K562 (cell line): ENCODE measurements around the gene ARHGAP30. TPM values are rescaled to one million over a fixed set of nuclear protein-coding genes. Genes with fewer than 3 reads are reported as not detected.

Source experiments
- BDP1 ChIP-seq: IDR thresholded peaks from 3 replicates; pipeline ENCODE4 v1.6.1; 2011; ENCODE audit not compliant: insufficient read length, insufficient read depth
- BRF1 ChIP-seq: IDR thresholded peaks from 3 replicates; pipeline ENCODE4 v1.6.1; 2011; ENCODE audit warnings: borderline replicate concordance, mild to moderate bottlenecking; ENCODE audit not compliant: insufficient read length; ENCODE audit errors: extremely low read depth
- CBX8 ChIP-seq: fragments of 200-600 bp; sonication (generic); IDR thresholded peaks from 2 replicates; pipeline ENCODE4 v1.6.1; 2012; ENCODE audit warnings: borderline replicate concordance, mixed run types, low read depth, mild to moderate bottlenecking, moderate library complexity, mixed read lengths, low read length, control low read depth, inconsistent platforms; ENCODE audit not compliant: poor library complexity, severe bottlenecking; ENCODE audit errors: extremely low read depth
- ETV1 ChIP-seq: fragments of 450-650 bp; conservative IDR thresholded peaks from 2 replicates; pipeline ENCODE4 v1.6.1; 2016; ENCODE audit warnings: missing genetic modification characterization, control low read depth, low read depth, missing compliant biosample characterization
- HLTF ChIP-seq: fragments of 450-650 bp; IDR thresholded peaks from 2 replicates; pipeline ENCODE4 v1.6.1; 2016
- HOXB6 ChIP-seq: fragments of 250-450 bp; sonication (Bioruptor Pico); IDR thresholded peaks from 2 replicates; pipeline ENCODE4 v1.5.1; 2022; ENCODE audit warnings: mild to moderate bottlenecking, borderline replicate concordance
- MCM7 ChIP-seq, 2 experiments: fragments of 450-650 bp; IDR thresholded peaks; 2 replicates each; pipeline ENCODE4 v1.6.1; 2016 to 2018
- PCBP1 ChIP-seq: fragments of 200-400 bp; formaldehyde crosslinking; IDR thresholded peaks from 2 replicates; pipeline ENCODE4 v1.6.1; 2018; ENCODE audit warnings: mild to moderate bottlenecking, low read depth, low read length; ENCODE audit not compliant: poor library complexity, severe bottlenecking
- PHB ChIP-seq: fragments of 250-450 bp; sonication (Bioruptor Pico); IDR thresholded peaks from 2 replicates; pipeline ENCODE4 v1.5.0; 2021
- RBM39 ChIP-seq: fragments of 200-400 bp; formaldehyde crosslinking; optimal IDR thresholded peaks from 2 replicates; pipeline ENCODE3; 2018; ENCODE audit warnings: low read depth, low read length
- STAG1 ChIP-seq: sonication (generic); formaldehyde crosslinking; IDR thresholded peaks from 2 replicates; pipeline ENCODE4 v1.5.0; 2020; ENCODE audit warnings: missing genetic modification reagents, borderline replicate concordance
- TBL1XR1 ChIP-seq, 2 experiments: IDR thresholded peaks; 2 replicates each; pipeline ENCODE4 v1.6.1; 2012; ENCODE audit warnings: improper control_type of control experiment in 2 of 2, low read length in 2 of 2, mild to moderate bottlenecking in 1 of 2
- YY1 ChIP-seq, 3 experiments: IDR thresholded peaks; 2 replicates each; pipeline ENCODE4 v1.6.1; 2011; ENCODE audit warnings: low read length in 2 of 3, mild to moderate bottlenecking in 2 of 3, moderate library complexity in 2 of 3, borderline replicate concordance in 1 of 3, control low read depth in 1 of 3, low read depth in 1 of 3; ENCODE audit not compliant: insufficient read depth in 3 of 3, insufficient replicate concordance in 2 of 3, control insufficient read depth in 1 of 3, insufficient read length in 1 of 3; ENCODE audit errors: extremely low read depth in 1 of 3
- ZC3H8 ChIP-seq: fragments of 450-650 bp; IDR thresholded peaks from 2 replicates; pipeline ENCODE4 v1.6.1; 2017
- ZNF23 ChIP-seq: fragments of 250-450 bp; sonication (Bioruptor Pico); IDR thresholded peaks from 2 replicates; pipeline ENCODE4 v1.4.0; 2020; ENCODE audit warnings: mild to moderate bottlenecking
- ZNF354B ChIP-seq: fragments of 250-450 bp; sonication (Bioruptor Pico); IDR thresholded peaks from 2 replicates; pipeline ENCODE4 v1.4.0; 2020
- ZNF384 ChIP-seq: IDR thresholded peaks from 2 replicates; pipeline ENCODE4 v1.6.1; 2012; ENCODE audit warnings: low read depth, low read length, improper control_type of control experiment
- ZNF436 ChIP-seq: fragments of 250-450, 450-650 bp; sonication (Bioruptor Pico); formaldehyde crosslinking; IDR thresholded peaks from 2 replicates; pipeline ENCODE4 v1.7.0; 2020; ENCODE audit warnings: mild to moderate bottlenecking
- ZNF584 ChIP-seq: fragments of 200-800 bp; sonication (Bioruptor generic); IDR thresholded peaks from 2 replicates; pipeline ENCODE4 v1.6.1; 2016; ENCODE audit warnings: low read depth, mild to moderate bottlenecking, missing genetic modification characterization, missing compliant biosample characterization
- polyA plus RNA-seq, 8 experiments: library from polyadenylated mRNA; depleted of rRNA in 4 of 8; stranded (reverse) in 5 of 8; unstranded in 3 of 8; fragments of >200 nt; fragmentation: Nextera tagmentation in 2 of 8; fragmentation: Illumina TruSeq in 1 of 8; extraction: Ambion mirVana in 2 of 8; extraction: Trizol in 1 of 8; gene quantifications; 2 replicates each; pipeline versions ENCODE4 v1.2.1 to v1.2.3, GENCODE V29; 2011 to 2014; ENCODE audit warnings: inconsistent platforms in 1 of 8, missing spikeins in 1 of 8
- total RNA-seq, 7 experiments: library from RNA; depleted of rRNA in 6 of 7; stranded (reverse); fragments of >200 nt in 6 of 7; fragmentation: Illumina TruSeq in 2 of 7; extraction: Trizol in 2 of 7; gene quantifications; 2 replicates each; pipeline versions ENCODE4 v1.2.1 to v1.2.3, GENCODE V29; 2011 to 2021; ENCODE audit warnings: low replicate concordance in 1 of 7
- TF ChIP-seq, protein P1 (sequence below), 2 experiments: IDR thresholded peaks in 1 of 2; conservative IDR thresholded peaks in 1 of 2; 2 replicates each; pipeline ENCODE4 v1.6.1; 2016; ENCODE audit warnings: low read depth in 2 of 2, mild to moderate bottlenecking in 1 of 2, missing compliant biosample characterization in 1 of 2, missing genetic modification characterization in 1 of 2, moderate library complexity in 1 of 2
- TF ChIP-seq, protein P2 (sequence below): fragments of 450-650 bp; formaldehyde crosslinking; IDR thresholded peaks from 2 replicates; pipeline ENCODE4 v1.4.0; 2020; ENCODE audit warnings: mild to moderate bottlenecking, moderate library complexity
- TF ChIP-seq, protein P3 (sequence below): fragments of 450-650 bp; IDR thresholded peaks from 2 replicates; pipeline ENCODE4 v1.6.1; 2018; ENCODE audit warnings: mild to moderate bottlenecking, low read depth; ENCODE audit not compliant: partially characterized antibody

ARHGAP30 gene
- total and polyA plus RNA-seq, 9 of the 15 experiments (the other 6 are each of a cell fraction or from before 2014, with no cell fraction given): 0.01 to 0.73 (median 0.12) TPM

DNA sequence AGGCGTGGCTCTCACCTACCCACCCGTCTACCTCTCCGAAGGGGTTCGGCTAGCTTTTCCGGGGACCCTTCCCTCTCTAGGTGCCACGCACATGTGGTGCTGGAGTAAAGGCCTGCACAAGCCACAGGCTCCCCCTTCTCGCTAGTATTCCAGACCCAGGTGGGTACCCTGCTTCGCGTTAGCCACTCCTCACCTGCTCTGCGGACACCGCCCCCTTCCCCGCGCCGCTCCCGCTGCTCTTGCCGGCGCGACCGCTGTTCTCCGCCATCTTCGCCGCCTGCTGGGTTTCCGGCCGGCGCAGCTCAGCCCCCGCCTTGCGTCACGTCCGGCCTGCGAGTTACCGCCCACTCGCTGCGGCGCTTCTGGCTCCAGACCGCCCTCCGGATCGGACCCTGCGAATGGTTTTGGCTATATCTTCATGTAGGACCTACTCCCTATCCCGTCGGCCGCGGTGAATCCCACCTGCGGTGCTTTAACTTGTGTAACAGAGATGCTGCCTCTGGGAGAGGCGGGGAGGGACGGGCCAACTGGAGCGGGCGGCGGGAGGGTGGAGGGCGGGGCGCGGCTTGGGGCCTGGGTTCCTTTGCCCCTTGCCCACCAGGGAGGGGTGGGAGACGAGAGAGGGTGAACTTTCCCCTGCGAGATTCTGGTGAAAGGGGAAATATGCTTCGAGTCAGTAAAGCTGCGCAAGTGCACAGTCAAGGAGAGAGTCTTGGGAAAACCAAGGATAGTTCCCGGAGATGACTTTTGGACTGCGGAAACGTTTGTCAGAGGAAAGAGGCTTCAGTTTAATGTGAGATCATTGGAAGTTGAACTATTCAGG, 48.3 kb upstream of the ARHGAP30 start, which contains the start of the genes NIT1 and PFDN2 (continued):
- no peak for TF ChIP-seq ZNF584 (CRISPR knock-in tag)
- no peak for TF ChIP-seq PHB (CRISPR knock-in tag)
- no peak for TF ChIP-seq ZNF384
- no peak for TF ChIP-seq CBX8
- no peak for TF ChIP-seq HLTF
- no peak for TF ChIP-seq BRF1
- no peak for TF ChIP-seq HOXB6 (CRISPR knock-in tag)
- no peak for TF ChIP-seq ZNF436 (CRISPR knock-in tag)
- no peak for TF ChIP-seq ZNF23 (CRISPR knock-in tag)
- TF ChIP-seq, protein P1, sequence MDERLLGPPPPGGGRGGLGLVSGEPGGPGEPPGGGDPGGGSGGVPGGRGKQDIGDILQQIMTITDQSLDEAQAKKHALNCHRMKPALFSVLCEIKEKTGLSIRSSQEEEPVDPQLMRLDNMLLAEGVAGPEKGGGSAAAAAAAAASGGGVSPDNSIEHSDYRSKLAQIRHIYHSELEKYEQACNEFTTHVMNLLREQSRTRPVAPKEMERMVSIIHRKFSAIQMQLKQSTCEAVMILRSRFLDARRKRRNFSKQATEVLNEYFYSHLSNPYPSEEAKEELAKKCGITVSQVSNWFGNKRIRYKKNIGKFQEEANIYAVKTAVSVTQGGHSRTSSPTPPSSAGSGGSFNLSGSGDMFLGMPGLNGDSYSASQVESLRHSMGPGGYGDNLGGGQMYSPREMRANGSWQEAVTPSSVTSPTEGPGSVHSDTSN (CRISPR knock-in tag; IDR thresholded peaks at IDR 0.05; ENCODE audit: low read depth): no peak
- TF ChIP-seq, protein P1 (tag; conservative IDR thresholded peaks at IDR 0.05; ENCODE audit: low read depth): no peak
- no peak for TF ChIP-seq BDP1
- no peak for TF ChIP-seq ZC3H8
- TF ChIP-seq, protein P2, sequence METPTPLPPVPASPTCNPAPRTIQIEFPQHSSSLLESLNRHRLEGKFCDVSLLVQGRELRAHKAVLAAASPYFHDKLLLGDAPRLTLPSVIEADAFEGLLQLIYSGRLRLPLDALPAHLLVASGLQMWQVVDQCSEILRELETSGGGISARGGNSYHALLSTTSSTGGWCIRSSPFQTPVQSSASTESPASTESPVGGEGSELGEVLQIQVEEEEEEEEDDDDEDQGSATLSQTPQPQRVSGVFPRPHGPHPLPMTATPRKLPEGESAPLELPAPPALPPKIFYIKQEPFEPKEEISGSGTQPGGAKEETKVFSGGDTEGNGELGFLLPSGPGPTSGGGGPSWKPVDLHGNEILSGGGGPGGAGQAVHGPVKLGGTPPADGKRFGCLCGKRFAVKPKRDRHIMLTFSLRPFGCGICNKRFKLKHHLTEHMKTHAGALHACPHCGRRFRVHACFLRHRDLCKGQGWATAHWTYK (CRISPR knock-in tag): peak; percentile 45; the same call in 1 of the 2 replicates
- no peak for TF ChIP-seq PCBP1
- TF ChIP-seq MCM7 (IDR thresholded peaks at IDR 0.05): no peak
- TF ChIP-seq YY1 (IDR thresholded peaks at IDR 0.05; ENCODE audit: borderline replicate concordance in 1 of 3, control insufficient read depth in 1 of 3, extremely low read depth in 1 of 3, insufficient read depth in 3 of 3, insufficient read length in 1 of 3, insufficient replicate concordance in 2 of 3, low read depth in 1 of 3, low read length in 2 of 3): peak; percentile 83 to 98 (median 94)
- TF ChIP-seq, protein P3, sequence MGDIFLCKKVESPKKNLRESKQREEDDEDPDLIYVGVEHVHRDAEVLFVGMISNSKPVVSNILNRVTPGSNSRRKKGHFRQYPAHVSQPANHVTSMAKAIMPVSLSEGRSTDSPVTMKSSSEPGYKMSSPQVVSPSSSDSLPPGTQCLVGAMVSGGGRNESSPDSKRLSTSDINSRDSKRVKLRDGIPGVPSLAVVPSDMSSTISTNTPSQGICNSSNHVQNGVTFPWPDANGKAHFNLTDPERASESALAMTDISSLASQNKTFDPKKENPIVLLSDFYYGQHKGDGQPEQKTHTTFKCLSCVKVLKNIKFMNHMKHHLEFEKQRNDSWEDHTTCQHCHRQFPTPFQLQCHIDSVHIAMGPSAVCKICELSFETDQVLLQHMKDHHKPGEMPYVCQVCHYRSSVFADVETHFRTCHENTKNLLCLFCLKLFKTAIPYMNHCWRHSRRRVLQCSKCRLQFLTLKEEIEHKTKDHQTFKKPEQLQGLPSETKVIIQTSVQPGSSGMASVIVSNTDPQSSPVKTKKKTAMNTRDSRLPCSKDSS: no peak
- TF ChIP-seq TBL1XR1 (IDR thresholded peaks at IDR 0.05; ENCODE audit: low read length in 2 of 2): no peak
- no peak for TF ChIP-seq STAG1 (CRISPR knock-in tag)
- TF ChIP-seq RBM39: no peak
- TF ChIP-seq ETV1 (tag): peak; percentile 89
- no peak for TF ChIP-seq ZNF354B (CRISPR knock-in tag)
